Hepatocyte (in vitro differentiated cells): ENCODE data around the gene TMIE. TPM values are rescaled to one million over a fixed set of nuclear protein-coding genes. Genes with fewer than 3 reads are reported as not detected.
A peak's percentile ranks its signal among the peaks of the same experiment; 100 is the strongest.

ENCODE experiments used
- DNase-seq: peaks from one replicate; pipeline ENCODE4 v3.0.0-alpha.2; 2016; ENCODE audit warnings: low spot score
- H2AFZ ChIP-seq: fragments of 200-600 bp; sonication (generic); 2 replicates; pipeline ENCODE4 v1.6.0; 2016; ENCODE audit warnings: antibody characterized with exemption, mild to moderate bottlenecking
- H3K27ac ChIP-seq: fragments of 200-600 bp; sonication (generic); 2 replicates; pipeline ENCODE4 v1.5.1; 2016; ENCODE audit warnings: mild to moderate bottlenecking
- H3K27me3 ChIP-seq: fragments of 200-600 bp; sonication (generic); 2 replicates; pipeline ENCODE4 v1.6.1; 2016
- H3K36me3 ChIP-seq: fragments of 200-600 bp; sonication (generic); replicated peaks from 2 replicates; pipeline ENCODE4 v1.5.1; 2016; ENCODE audit warnings: low read depth; ENCODE audit not compliant: insufficient read depth
- H3K4me1 ChIP-seq: fragments of 200-600 bp; sonication (generic); 2 replicates; pipeline ENCODE4 v1.5.1; 2016; ENCODE audit warnings: mild to moderate bottlenecking, moderate library complexity; ENCODE audit not compliant: insufficient read depth
- H3K4me2 ChIP-seq: fragments of 200-600 bp; sonication (generic); 2 replicates; pipeline ENCODE4 v1.6.0; 2016
- H3K4me3 ChIP-seq: fragments of 200-600 bp; sonication (generic); 2 replicates; pipeline ENCODE4 v1.5.1; 2016; ENCODE audit warnings: mild to moderate bottlenecking
- H3K79me2 ChIP-seq: fragments of 200-600 bp; sonication (generic); 2 replicates; pipeline ENCODE4 v1.6.0; 2017; ENCODE audit warnings: mild to moderate bottlenecking
- H3K9me2 ChIP-seq: fragments of 200-600 bp; sonication (generic); replicated peaks from 2 replicates; pipeline ENCODE4 v1.6.0; 2017; ENCODE audit warnings: mild to moderate bottlenecking; ENCODE audit not compliant: insufficient read depth
- H3K9me3 ChIP-seq: fragments of 200-600 bp; sonication (generic); 2 replicates; pipeline ENCODE4 v1.5.1; 2016; ENCODE audit warnings: low read depth, mild to moderate bottlenecking
- H4K20me1 ChIP-seq: fragments of 200-600 bp; sonication (generic); 2 replicates; pipeline ENCODE4 v1.6.0; 2016; ENCODE audit warnings: mild to moderate bottlenecking; ENCODE audit not compliant: insufficient read depth, poor library complexity, severe bottlenecking
- EZH2 ChIP-seq: fragments of 200-600 bp; sonication (generic); IDR thresholded peaks from 2 replicates; pipeline ENCODE4 v1.6.1; 2016; ENCODE audit warnings: antibody characterized with exemption, mild to moderate bottlenecking, borderline replicate concordance
- EZH2phosphoT487 ChIP-seq: fragments of 200-600 bp; sonication (generic); IDR thresholded peaks from one replicate; pipeline ENCODE4 v1.6.1; 2018; ENCODE audit warnings: antibody characterized with exemption, mild to moderate bottlenecking, low read depth, moderate library complexity; ENCODE audit not compliant: unreplicated experiment, severe bottlenecking
- WGBS: methylation state at CpG from one replicate; pipeline ENCODE4 v1.1.6; 2016; ENCODE audit warnings: low lambda C conversion rate; ENCODE audit errors: missing lambda C conversion rate; 5-methylcytosine and 5-hydroxymethylcytosine counted together
- polyA plus RNA-seq: library from polyadenylated mRNA; unstranded; fragments of >200 nt; fragmentation: Nextera tagmentation; extraction: Ambion mirVana; gene quantifications from 2 replicates; pipeline ENCODE4 v1.2.1, GENCODE V29; 2016
- small RNA-seq: library from RNA; depleted of rRNA; stranded (forward); fragments of <200 nt; gene quantifications from one replicate; pipeline ENCODE3, GENCODE V24; 2014
- total RNA-seq: library from RNA; depleted of rRNA; stranded (reverse); fragments of >200 nt; gene quantifications from 2 replicates; pipeline ENCODE4 v1.2.3, GENCODE V29; 2014
- TF ChIP-seq, protein P1 (sequence below): fragments of 200-600 bp; sonication (generic); IDR thresholded peaks from 2 replicates; pipeline ENCODE4 v1.5.1; 2016; ENCODE audit warnings: antibody characterized with exemption, mild to moderate bottlenecking; ENCODE audit not compliant: poor library complexity

The TMIE gene
- total and polyA plus RNA-seq, 2 experiments from 2014 or later: 0.37 to 0.51 TPM

DNA sequence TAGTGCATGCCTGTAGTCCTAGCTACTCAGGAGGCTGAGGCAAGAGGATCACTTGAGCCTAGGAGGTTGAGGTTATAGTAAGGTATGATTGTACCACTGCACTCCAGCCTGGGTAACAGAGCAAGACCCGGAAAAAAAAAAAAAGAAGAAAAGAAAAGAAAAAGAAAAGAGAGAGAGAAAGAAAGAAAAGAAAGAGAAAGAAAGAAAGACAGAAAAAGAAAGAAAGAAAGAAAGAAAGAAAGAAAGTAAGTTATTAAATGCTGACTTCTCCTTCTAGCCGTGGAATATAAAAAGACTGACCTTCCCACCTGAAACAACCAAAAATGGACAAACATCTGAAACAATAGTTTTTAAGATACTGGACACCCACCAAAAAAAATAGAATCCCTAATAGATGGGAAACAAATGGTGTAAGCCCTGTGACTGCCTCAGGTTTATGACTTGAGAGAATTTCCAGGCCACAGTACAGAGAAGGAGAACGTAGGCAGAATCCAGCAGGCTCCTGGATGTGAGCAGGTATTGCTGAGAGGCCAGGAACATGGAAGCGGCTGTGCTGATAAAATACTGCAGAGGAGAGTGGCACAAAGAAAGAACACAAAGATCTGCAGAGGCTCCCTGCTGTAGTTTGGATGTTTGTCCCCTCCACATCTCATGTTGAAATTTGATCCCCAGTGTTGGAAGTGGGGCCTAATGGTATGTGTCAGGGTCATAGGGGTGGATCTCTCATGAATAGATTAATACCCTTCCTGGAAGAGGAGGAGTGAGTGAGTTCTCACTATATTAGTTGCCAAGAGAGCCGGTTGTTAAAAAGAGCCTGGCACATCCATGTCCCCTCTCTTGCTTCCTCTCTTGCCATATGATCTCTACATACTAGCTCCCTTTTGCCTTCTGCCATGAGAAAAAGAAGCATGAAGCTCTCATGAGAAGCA, 58.3 kb downstream of the TMIE start:
- H3K79me2 ChIP-seq: no peaks in the 10 kb centered on the region
- peak; percentile 2 for DNase-seq
- H3K4me3 ChIP-seq: no peak overlapping the region
- no peak overlapping the region for H3K27ac ChIP-seq
- H3K9me2 ChIP-seq: no peaks in the 10 kb centered on the region
- 73% methylated on average over 5 of the region's 5 CpGs for WGBS
- H4K20me1 ChIP-seq: no peaks in the 10 kb centered on the region
- H3K9me3 ChIP-seq: no peaks in the 10 kb centered on the region
- no peaks in the 10 kb centered on the region for H3K27me3 ChIP-seq
- H3K4me2 ChIP-seq: no peak overlapping the region
- no peak overlapping the region for H2AFZ ChIP-seq
- no peaks in the 10 kb centered on the region for H3K36me3 ChIP-seq
- no peaks in the 10 kb centered on the region for H3K4me1 ChIP-seq
- TF ChIP-seq, protein P1, sequence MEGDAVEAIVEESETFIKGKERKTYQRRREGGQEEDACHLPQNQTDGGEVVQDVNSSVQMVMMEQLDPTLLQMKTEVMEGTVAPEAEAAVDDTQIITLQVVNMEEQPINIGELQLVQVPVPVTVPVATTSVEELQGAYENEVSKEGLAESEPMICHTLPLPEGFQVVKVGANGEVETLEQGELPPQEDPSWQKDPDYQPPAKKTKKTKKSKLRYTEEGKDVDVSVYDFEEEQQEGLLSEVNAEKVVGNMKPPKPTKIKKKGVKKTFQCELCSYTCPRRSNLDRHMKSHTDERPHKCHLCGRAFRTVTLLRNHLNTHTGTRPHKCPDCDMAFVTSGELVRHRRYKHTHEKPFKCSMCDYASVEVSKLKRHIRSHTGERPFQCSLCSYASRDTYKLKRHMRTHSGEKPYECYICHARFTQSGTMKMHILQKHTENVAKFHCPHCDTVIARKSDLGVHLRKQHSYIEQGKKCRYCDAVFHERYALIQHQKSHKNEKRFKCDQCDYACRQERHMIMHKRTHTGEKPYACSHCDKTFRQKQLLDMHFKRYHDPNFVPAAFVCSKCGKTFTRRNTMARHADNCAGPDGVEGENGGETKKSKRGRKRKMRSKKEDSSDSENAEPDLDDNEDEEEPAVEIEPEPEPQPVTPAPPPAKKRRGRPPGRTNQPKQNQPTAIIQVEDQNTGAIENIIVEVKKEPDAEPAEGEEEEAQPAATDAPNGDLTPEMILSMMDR: no peak
- TF ChIP-seq EZH2phosphoT487 (no peak), EZH2 (no peak)

Small RNA genes within 50 kb of the gene (small RNA-seq; reads per million reads assigned to genes)
- not detected for gene PRSS45

Other genes with a start within 250 kb of the TMIE start
- 0.40 and 1.8 TPM in 2 replicates for gene LTF, start 236.5 kb upstream of the TMIE start, total RNA-seq
- 0.27 TPM in 1 of 2 replicates, not detected in the other for gene LTF, start 236.5 kb upstream of the TMIE start, polyA plus RNA-seq
- 0.64 and 2.0 TPM in 2 replicates for gene RTP3, start 203.4 kb upstream of the TMIE start, total RNA-seq
- gene RTP3, start 203.4 kb upstream of the TMIE start, polyA plus RNA-seq: 0.57 and 1.8 TPM in 2 replicates
- 0.28 and 0.60 TPM in 2 replicates for gene LRRC2, start 135.1 kb upstream of the TMIE start, total RNA-seq
- 2.0 and 4.4 TPM in 2 replicates for gene LRRC2, start 135.1 kb upstream of the TMIE start, polyA plus RNA-seq
- not detected in 2 replicates for gene FAM240A, start 88.9 kb upstream of the TMIE start, total RNA-seq
- gene FAM240A, start 88.9 kb upstream of the TMIE start, polyA plus RNA-seq: not detected in 2 replicates
- 8.5 and 14.4 TPM in 2 replicates for gene ALS2CL, start 7.7 kb upstream of the TMIE start, total RNA-seq
- gene ALS2CL, start 7.7 kb upstream of the TMIE start, polyA plus RNA-seq: 15.2 and 17.2 TPM in 2 replicates
- 0.33 and 1.1 TPM in 2 replicates for gene PRSS50, start 16.5 kb downstream of the TMIE start, total RNA-seq
- gene PRSS50, start 16.5 kb downstream of the TMIE start, polyA plus RNA-seq: 1.4 and 1.6 TPM in 2 replicates
- 5.8 and 9.5 TPM in 2 replicates for gene MYL3, start 162.1 kb downstream of the TMIE start, total RNA-seq
- gene MYL3, start 162.1 kb downstream of the TMIE start, polyA plus RNA-seq: 7.4 and 9.7 TPM in 2 replicates
- gene PTH1R, start 176.3 kb downstream of the TMIE start, total RNA-seq: 13.9 and 14.5 TPM in 2 replicates
- 29.4 and 31.0 TPM in 2 replicates for gene PTH1R, start 176.3 kb downstream of the TMIE start, polyA plus RNA-seq